ENCODE results near the gene KIF1A. TPM values are rescaled to one million over a fixed set of nuclear protein-coding genes. Genes with fewer than 3 reads are reported as not detected.

The KIF1A gene
- total and polyA plus RNA-seq, 2 of the 13 experiments (the other 11 are each of a cell fraction or from before 2014, with no cell fraction given), result 0.01 TPM; not detected in 1

DNA sequence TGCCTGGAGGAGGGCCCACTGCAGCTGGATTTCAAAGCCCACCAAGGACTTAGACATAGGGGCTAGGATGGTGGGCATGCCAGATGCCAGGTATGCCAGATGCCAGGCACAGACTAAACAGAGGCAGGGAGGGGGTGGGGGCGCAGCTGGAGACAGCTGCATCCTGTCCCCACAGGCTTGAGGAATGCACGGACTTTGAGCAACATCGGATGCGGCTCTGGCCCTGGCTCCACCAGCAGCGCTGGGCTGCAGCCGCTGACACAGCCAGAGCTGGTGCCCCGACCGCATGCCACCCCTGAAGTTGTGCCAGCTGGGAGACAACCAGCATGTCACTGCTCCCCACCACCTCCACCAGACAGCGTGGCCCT is 88.9 kb downstream of the KIF1A start:
- ATAC-seq (peak; percentile 55), DNase-seq (ENCODE audit: low spot score) (no peak), FAIRE-seq (no peak)
- H3K4me1 ChIP-seq (ENCODE audit: insufficient read depth, low read length), result no peaks in the 10 kb centered on the region
- in situ Hi-C loops (cut with HindIII; ENCODE audit: extremely low pct_ligation_motif_present, low pct_unique_long_range_greater_than_20kb), result no loop called here
- no peaks in the 10 kb centered on the region for H3K36me3 ChIP-seq (replicated peaks in 1 of 2; ENCODE audit: control insufficient read depth in 1 of 2, insufficient read depth in 2 of 2, low read length in 2 of 2)
- intact Hi-C loops (cut with micrococcal nuclease; ENCODE audit: unreplicated experiment), result no loop called here
- TF ChIP-seq ETV5 (CRISPR knock-in tag; IDR thresholded peaks at IDR 0.05; ENCODE audit: borderline replicate concordance) (peak; percentile 24; the same call in 1 of the 2 replicates), MAFG (CRISPR knock-in tag; IDR thresholded peaks at IDR 0.05) (no peak), TEAD3 (CRISPR knock-in tag; optimal IDR thresholded peaks at IDR 0.05; ENCODE audit: borderline replicate concordance) (peak; percentile 33), HDAC1 (CRISPR knock-in tag; IDR thresholded peaks at IDR 0.05) (no peak), HNRNPL (IDR thresholded peaks at IDR 0.05; ENCODE audit: low read depth, low read length) (peak; percentile 84; the same call in 1 of the 2 replicates), ZNF326 (CRISPR knock-in tag; IDR thresholded peaks at IDR 0.05; ENCODE audit: borderline replicate concordance) (no peak)
- no peak overlapping the region for H3K4me2 ChIP-seq (ENCODE audit: low read depth, low read length)
- no TSS peak for BruUV-seq (replicated peaks)
- H4K20me1 ChIP-seq (ENCODE audit: insufficient read depth, low read length), result no peaks in the 10 kb centered on the region
- WGBS (ENCODE audit: low lambda C conversion rate), result 0% methylated on average over 2 of the region's 9 CpGs
- no peak overlapping the region for H3K9ac ChIP-seq (ENCODE audit: insufficient read depth, low read depth, low read length)
- H3K79me2 ChIP-seq (ENCODE audit: insufficient read depth, low read length), result no peaks in the 10 kb centered on the region
- ChIA-PET CTCF (ENCODE audit: low intra/inter-chr PET ratio, low total read pairs) (no interaction called here), POLR2A (no interaction called here)
- H3K4me3 ChIP-seq (replicated peaks in 1 of 3; ENCODE audit: insufficient read depth in 1 of 3, low read depth in 2 of 3, low read length in 3 of 3), result no peak overlapping the region
- no peak overlapping the region for H2AFZ ChIP-seq (ENCODE audit: low read length)
- H3K27ac ChIP-seq (ENCODE audit: extremely low read length, insufficient read depth, low read length), result no peak overlapping the region
- H3K9me3 ChIP-seq (ENCODE audit: low read length), result no peaks in the 10 kb centered on the region
- peaks cover 51 to 95% of the 10 kb centered on the region in 2 experiments for H3K27me3 ChIP-seq (ENCODE audit: control insufficient read depth in 1 of 2, insufficient read depth in 2 of 2, low read length in 2 of 2)

DNA sequence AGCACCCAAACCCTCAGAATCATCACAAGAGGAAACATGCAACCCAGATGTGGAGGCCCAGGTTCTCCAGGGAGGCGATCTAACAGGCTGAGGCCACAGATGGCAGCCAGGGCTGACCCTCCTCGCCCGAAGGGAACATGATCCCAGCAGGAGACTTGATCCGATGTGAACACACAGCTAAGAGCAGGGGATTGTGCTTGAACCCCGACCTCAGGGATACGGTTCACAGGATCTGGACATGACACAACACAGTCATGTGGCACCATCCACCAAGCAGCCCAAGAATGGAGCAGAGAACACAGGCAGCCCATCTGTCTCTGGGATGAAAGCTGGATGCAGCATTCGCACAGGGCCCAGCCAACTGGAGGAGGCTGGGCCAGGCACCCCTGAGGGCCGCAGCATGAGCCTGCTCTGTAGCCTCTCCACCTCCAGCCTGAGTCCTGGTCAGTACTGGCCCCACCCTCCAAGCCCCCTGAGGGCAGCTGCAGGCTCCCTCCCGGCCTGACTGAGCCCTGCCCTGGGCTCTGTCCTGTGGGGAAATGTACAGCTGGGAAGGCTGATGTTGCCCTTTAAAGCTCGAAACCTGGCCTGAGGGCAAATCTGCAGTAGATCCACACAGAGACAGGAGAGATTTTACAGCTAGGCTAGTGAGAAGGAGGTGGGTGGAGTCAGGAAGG is 89.4 kb downstream of the KIF1A start:
- in situ Hi-C loops (cut with HindIII; ENCODE audit: extremely low pct_ligation_motif_present, low pct_unique_long_range_greater_than_20kb), result no loop called here
- FAIRE-seq (no peak), DNase-seq (ENCODE audit: low spot score) (no peak), ATAC-seq (no peak)
- no peaks in the 10 kb centered on the region for H3K36me3 ChIP-seq (replicated peaks in 1 of 2; ENCODE audit: control insufficient read depth in 1 of 2, insufficient read depth in 2 of 2, low read length in 2 of 2)
- no peaks in the 10 kb centered on the region for H4K20me1 ChIP-seq (ENCODE audit: insufficient read depth, low read length)
- 2% methylated on average over 6 of the region's 10 CpGs for WGBS (ENCODE audit: low lambda C conversion rate)
- intact Hi-C loops (cut with micrococcal nuclease; ENCODE audit: unreplicated experiment), result no loop called here
- no TSS peak for BruUV-seq (replicated peaks)
- ChIA-PET POLR2A (no interaction called here), CTCF (ENCODE audit: low intra/inter-chr PET ratio, low total read pairs) (no interaction called here)
- peaks cover 48 to 95% of the 10 kb centered on the region in 2 experiments for H3K27me3 ChIP-seq (ENCODE audit: control insufficient read depth in 1 of 2, insufficient read depth in 2 of 2, low read length in 2 of 2)
- H3K4me2 ChIP-seq (ENCODE audit: low read depth, low read length), result no peak overlapping the region
- H3K27ac ChIP-seq (ENCODE audit: extremely low read length, insufficient read depth, low read length), result no peak overlapping the region
- H3K9ac ChIP-seq (ENCODE audit: insufficient read depth, low read depth, low read length), result no peak overlapping the region
- no peak overlapping the region for H2AFZ ChIP-seq (ENCODE audit: low read length)
- no peaks in the 10 kb centered on the region for H3K9me3 ChIP-seq (ENCODE audit: low read length)
- no peaks in the 10 kb centered on the region for H3K79me2 ChIP-seq (ENCODE audit: insufficient read depth, low read length)
- H3K4me3 ChIP-seq (replicated peaks in 1 of 3; ENCODE audit: insufficient read depth in 1 of 3, low read depth in 2 of 3, low read length in 3 of 3), result no peak overlapping the region
- TF ChIP-seq, protein P1, sequence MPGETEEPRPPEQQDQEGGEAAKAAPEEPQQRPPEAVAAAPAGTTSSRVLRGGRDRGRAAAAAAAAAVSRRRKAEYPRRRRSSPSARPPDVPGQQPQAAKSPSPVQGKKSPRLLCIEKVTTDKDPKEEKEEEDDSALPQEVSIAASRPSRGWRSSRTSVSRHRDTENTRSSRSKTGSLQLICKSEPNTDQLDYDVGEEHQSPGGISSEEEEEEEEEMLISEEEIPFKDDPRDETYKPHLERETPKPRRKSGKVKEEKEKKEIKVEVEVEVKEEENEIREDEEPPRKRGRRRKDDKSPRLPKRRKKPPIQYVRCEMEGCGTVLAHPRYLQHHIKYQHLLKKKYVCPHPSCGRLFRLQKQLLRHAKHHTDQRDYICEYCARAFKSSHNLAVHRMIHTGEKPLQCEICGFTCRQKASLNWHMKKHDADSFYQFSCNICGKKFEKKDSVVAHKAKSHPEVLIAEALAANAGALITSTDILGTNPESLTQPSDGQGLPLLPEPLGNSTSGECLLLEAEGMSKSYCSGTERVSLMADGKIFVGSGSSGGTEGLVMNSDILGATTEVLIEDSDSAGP (CRISPR knock-in tag; IDR thresholded peaks at IDR 0.05; ENCODE audit: borderline replicate concordance), result peak; percentile 37; the same call in 1 of the 2 replicates
- TF ChIP-seq, protein P2, sequence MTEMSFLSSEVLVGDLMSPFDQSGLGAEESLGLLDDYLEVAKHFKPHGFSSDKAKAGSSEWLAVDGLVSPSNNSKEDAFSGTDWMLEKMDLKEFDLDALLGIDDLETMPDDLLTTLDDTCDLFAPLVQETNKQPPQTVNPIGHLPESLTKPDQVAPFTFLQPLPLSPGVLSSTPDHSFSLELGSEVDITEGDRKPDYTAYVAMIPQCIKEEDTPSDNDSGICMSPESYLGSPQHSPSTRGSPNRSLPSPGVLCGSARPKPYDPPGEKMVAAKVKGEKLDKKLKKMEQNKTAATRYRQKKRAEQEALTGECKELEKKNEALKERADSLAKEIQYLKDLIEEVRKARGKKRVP (CRISPR knock-in tag; IDR thresholded peaks at IDR 0.05), result no peak
- no peaks in the 10 kb centered on the region for H3K4me1 ChIP-seq (ENCODE audit: insufficient read depth, low read length)
